ENCODE data around the gene TMC7. TPM values are rescaled to one million over a fixed set of nuclear protein-coding genes. Genes with fewer than 3 reads are reported as not detected.

Gene TMC7
- polyA plus RNA-seq, 1 of the 3 experiments (the other 2 are of a cell fraction): 0.66 TPM

DNA sequence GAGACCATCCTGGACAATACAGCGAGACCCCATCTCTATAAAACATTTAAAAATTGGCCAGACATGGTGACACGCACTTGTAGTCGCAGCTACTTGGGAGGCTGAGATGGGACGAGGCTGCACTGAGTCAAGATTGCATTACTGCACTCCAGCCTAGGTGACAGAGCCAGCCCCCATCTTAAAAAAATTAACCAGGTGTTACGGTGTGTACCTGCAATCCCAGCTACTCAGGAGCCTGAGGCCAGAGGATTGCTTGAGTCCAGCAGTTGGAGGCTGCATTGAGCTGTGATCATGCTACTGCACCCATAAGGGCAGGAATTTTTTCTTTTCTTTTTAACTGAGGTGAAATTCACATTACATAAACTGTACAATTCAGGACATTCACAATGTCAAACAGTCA, 16.9 kb upstream of the TMC7 start (continued):
- TF ChIP-seq, protein P1, sequence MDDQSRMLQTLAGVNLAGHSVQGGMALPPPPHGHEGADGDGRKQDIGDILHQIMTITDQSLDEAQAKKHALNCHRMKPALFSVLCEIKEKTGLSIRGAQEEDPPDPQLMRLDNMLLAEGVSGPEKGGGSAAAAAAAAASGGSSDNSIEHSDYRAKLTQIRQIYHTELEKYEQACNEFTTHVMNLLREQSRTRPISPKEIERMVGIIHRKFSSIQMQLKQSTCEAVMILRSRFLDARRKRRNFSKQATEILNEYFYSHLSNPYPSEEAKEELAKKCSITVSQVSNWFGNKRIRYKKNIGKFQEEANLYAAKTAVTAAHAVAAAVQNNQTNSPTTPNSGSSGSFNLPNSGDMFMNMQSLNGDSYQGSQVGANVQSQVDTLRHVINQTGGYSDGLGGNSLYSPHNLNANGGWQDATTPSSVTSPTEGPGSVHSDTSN (IDR thresholded peaks at IDR 0.05): no peak
- TF ChIP-seq MEF2A (IDR thresholded peaks at IDR 0.05; ENCODE audit: borderline replicate concordance, low read depth): no peak
- TF ChIP-seq NRF1 (IDR thresholded peaks at IDR 0.05; ENCODE audit: low read depth, low read length): no peak

DNA sequence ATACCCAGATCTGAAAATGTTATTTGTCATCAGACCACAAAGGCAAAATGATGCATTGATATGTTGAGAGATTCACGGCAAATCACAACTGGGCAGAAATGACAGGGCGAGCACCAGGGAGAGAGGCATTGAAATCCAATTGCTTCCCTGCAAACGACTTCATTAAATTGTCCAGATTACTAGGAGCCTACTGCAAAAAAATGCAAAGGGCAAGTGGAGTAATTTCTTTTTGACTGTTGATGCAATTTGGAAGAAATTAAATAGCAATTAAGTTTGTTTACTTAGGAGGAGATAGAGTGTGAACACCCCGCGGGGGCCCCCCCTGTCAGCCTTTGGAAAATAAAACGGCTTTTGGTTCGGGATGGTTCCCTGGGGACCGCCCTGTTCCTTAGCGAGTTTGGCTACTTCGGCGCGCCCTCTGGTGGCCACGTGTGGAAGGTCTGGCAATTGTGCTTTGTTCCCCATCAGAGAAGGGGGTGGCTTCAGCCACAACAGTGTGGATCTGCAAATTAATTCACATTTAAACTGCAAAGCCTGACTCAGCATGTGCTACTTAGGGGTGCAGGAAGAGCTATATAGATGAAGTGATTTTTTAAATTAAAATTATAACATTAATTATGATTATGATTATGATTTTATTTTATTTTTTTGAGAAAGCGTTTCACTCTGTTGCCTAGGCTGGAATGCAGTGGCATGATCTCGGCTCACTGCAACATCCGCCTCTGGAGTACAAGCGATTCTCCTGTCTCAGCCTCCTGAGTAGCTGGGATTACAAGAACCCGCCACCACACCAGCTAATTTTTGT, 14.5 kb upstream of the TMC7 start:
- POLR2A ChIA-PET: interaction anchor here (0.7 kb wide), 1 partner anchor 168 kb away, joined by 3 read pairs; the partner anchor contains the start of gene ARL6IP1
- CTCF ChIA-PET: interaction anchor here (0.6 to 5.9 kb wide), 24 partner anchors 9 to 557 kb away, joined by 3 to 24 read pairs (median 4); partner anchors contain the start of genes ARL6IP1, RPS15A and TMC7
- WGBS (ENCODE audit: low lambda C conversion rate): 22% methylated on average over 18 of the region's 18 CpGs
- no peak overlapping the region for H3K9ac ChIP-seq
- no peaks in the 10 kb centered on the region for H3K9me2 ChIP-seq
- TF ChIP-seq CTCF (IDR thresholded peaks at IDR 0.05): peak; percentile 96
- peak; percentile 86 for TF ChIP-seq RAD21 (IDR thresholded peaks at IDR 0.05; ENCODE audit: low read length)
- no peak for TF ChIP-seq FOSL2 (IDR thresholded peaks at IDR 0.05; ENCODE audit: borderline replicate concordance, low read depth)
- peak; percentile 79 for TF ChIP-seq SMC3 (IDR thresholded peaks at IDR 0.05; ENCODE audit: low read depth, low read length)
- TF ChIP-seq GABPA (IDR thresholded peaks at IDR 0.05; ENCODE audit: low read depth): no peak
- TF ChIP-seq, protein P2, sequence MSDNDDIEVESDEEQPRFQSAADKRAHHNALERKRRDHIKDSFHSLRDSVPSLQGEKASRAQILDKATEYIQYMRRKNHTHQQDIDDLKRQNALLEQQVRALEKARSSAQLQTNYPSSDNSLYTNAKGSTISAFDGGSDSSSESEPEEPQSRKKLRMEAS (IDR thresholded peaks at IDR 0.05; ENCODE audit: low read depth): 0 out of 2 replicates have a peak, but pooled peaks have one; percentile 28
- no peaks in the 10 kb centered on the region for H3K27me3 ChIP-seq (ENCODE audit: insufficient read depth)
- peak overlapping the region; percentile 37 to 63 for H3K4me3 ChIP-seq (ENCODE audit: low read depth in 2 of 2, low read length in 1 of 2)
- H4K20me1 ChIP-seq (ENCODE audit: insufficient read depth): no peaks in the 10 kb centered on the region
- no peaks in the 10 kb centered on the region for H3K9me3 ChIP-seq
- peak; percentile 84 for DNase-seq
- peak overlapping the region; percentile 85 for H2AFZ ChIP-seq (ENCODE audit: low read depth)
- no peak overlapping the region for H3K27ac ChIP-seq (ENCODE audit: low read depth in 2 of 2, low read length in 1 of 2)
- no peaks in the 10 kb centered on the region for H3F3A ChIP-seq (replicated peaks; ENCODE audit: insufficient read depth)
- H3K4me1 ChIP-seq (ENCODE audit: control insufficient read depth in 1 of 2, insufficient read depth in 2 of 2, low read depth in 1 of 2, low read length in 1 of 2): peaks cover 0 to 5% of the 10 kb centered on the region in 2 experiments; a peak in 1 of 4 replicates
- peak overlapping the region; percentile 71 for H3K4me2 ChIP-seq
- no peaks in the 10 kb centered on the region for H3K79me2 ChIP-seq (ENCODE audit: insufficient read depth)
- H3K36me3 ChIP-seq (replicated peaks in 1 of 2; ENCODE audit: control insufficient read depth in 1 of 2, insufficient read depth in 2 of 2, low read length in 1 of 2): no peaks in the 10 kb centered on the region

DNA sequence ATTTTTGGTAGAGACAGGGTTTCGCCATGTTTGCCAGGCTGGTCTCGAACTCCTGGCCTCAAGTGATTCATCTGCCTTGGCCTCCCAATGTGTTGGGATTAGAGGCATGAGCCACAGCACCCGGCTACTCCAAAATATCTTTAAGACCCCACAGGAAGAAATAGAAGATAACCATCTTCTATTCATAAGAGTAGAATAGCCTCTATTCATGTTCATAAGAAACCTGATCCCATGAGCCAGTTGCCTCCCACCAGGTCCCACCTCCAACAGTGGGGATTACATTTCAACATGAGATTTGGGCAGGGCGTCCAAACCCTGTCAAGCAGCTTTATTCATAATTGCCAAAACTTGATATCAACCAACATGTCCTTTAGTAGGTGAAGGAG, 13.9 kb upstream of the TMC7 start:
- CTCF ChIA-PET: interaction anchor here (0.6 to 5.9 kb wide), 18 partner anchors 9 to 184 kb away, joined by 3 to 24 read pairs (median 4); partner anchors contain the start of genes ARL6IP1 and TMC7

More for the DNA sequence above, 13.9 kb upstream of the TMC7 start:
- Histone ChIP-seq H3K27me3 (ENCODE audit: insufficient read depth) (no peaks in the 10 kb centered on the region), H3F3A (replicated peaks; ENCODE audit: insufficient read depth) (no peaks in the 10 kb centered on the region), H3K4me1 (ENCODE audit: control insufficient read depth in 1 of 2, insufficient read depth in 2 of 2, low read depth in 1 of 2, low read length in 1 of 2) (peaks cover 0 to 5% of the 10 kb centered on the region in 2 experiments; a peak in 1 of 4 replicates), H3K4me3 (ENCODE audit: low read depth in 2 of 2, low read length in 1 of 2) (no peak overlapping the region), H2AFZ (ENCODE audit: low read depth) (no peak overlapping the region), H3K79me2 (ENCODE audit: insufficient read depth) (no peaks in the 10 kb centered on the region), H4K20me1 (ENCODE audit: insufficient read depth) (no peaks in the 10 kb centered on the region), H3K9me3 (no peaks in the 10 kb centered on the region), H3K9me2 (no peaks in the 10 kb centered on the region), H3K27ac (ENCODE audit: low read depth in 2 of 2, low read length in 1 of 2) (no peak overlapping the region), H3K9ac (no peak overlapping the region), H3K4me2 (no peak overlapping the region), H3K36me3 (replicated peaks in 1 of 2; ENCODE audit: control insufficient read depth in 1 of 2, insufficient read depth in 2 of 2, low read length in 1 of 2) (no peaks in the 10 kb centered on the region)
- TF ChIP-seq GATA2 (CRISPR knock-in tag; IDR thresholded peaks at IDR 0.05) (no peak), JUND (IDR thresholded peaks at IDR 0.05) (no peak), TAF1 (IDR thresholded peaks at IDR 0.05; ENCODE audit: borderline replicate concordance, low read depth, low read length) (no peak), RFX5 (IDR thresholded peaks at IDR 0.05; ENCODE audit: low read length) (no peak), EZH2phosphoT487 (IDR thresholded peaks at IDR 0.05; ENCODE audit: borderline replicate concordance, low read depth) (no peak), ELF1 (IDR thresholded peaks at IDR 0.05) (no peak), TEAD4 (IDR thresholded peaks at IDR 0.05; ENCODE audit: borderline replicate concordance, insufficient read depth) (no peak), RXRA (IDR thresholded peaks at IDR 0.05; ENCODE audit: borderline replicate concordance, low read depth) (no peak), POLR2AphosphoS5 (IDR thresholded peaks at IDR 0.05; ENCODE audit: low read depth, low read length) (no peak), RCOR1 (IDR thresholded peaks at IDR 0.05; ENCODE audit: low read length) (no peak), SIN3A (IDR thresholded peaks at IDR 0.05; ENCODE audit: borderline replicate concordance, low read depth, low read length) (no peak), USF2 (IDR thresholded peaks at IDR 0.05; ENCODE audit: borderline replicate concordance, low read depth, low read length) (no peak)
- TF ChIP-seq, protein P2 (IDR thresholded peaks at IDR 0.05; ENCODE audit: low read depth): no peak
- 55% methylated on average over 4 of the region's 4 CpGs for WGBS (ENCODE audit: low lambda C conversion rate)
- POLR2A ChIA-PET: no interaction called here
- DNase-seq: no peak

Measured in SK-N-SH (cell line).